Activated CD8-positive, alpha-beta memory T cell treated with anti-CD3 and anti-CD28 coated beads for 1 hour (primary cell): ENCODE data around the gene FLII.
"Not testable (repeated sequence)": the region's sequence is repeated elsewhere in the genome, so short reads cannot be mapped to it uniquely, and the experiment has no call there.

ENCODE experiments used
- DNase-seq, 2 donors: peaks; one replicate each; pipeline ENCODE4 v3.0.0-alpha.2; 2020; ENCODE audit warnings: low read depth in 1 of 2; ENCODE audit errors: extremely low read depth in 1 of 2

Gene FLII

GRCh38 chr17:18224387-18225120, 34.0 kb downstream of the FLII start:
- no peak for DNase-seq

- DNase-seq = no peak
These were observed 34.5 kb downstream of the FLII start for GRCh38 chr17:18224053-18224386.

- DNase-seq = no peak
These were observed 39.7 kb downstream of the FLII start for GRCh38 chr17:18218756-18219415.

- DNase-seq = peak; percentile 31 to 51
These were observed 41.0 kb downstream of the FLII start for GRCh38 chr17:18217412-18218015.

- DNase-seq = not testable (repeated sequence)
These were observed 41.6 kb downstream of the FLII start for GRCh38 chr17:18216906-18217305.

GRCh38 chr17:18213666-18214270, 44.8 kb downstream of the FLII start:
- DNase-seq = no peak

- no peak for DNase-seq
These were observed 50.4 kb downstream of the FLII start for GRCh38 chr17:18208092-18208491.

GRCh38 chr17:18206962-18207361, 51.6 kb downstream of the FLII start:
- DNase-seq = no peak

- no peak for DNase-seq
These were observed 52.7 kb downstream of the FLII start for GRCh38 chr17:18205861-18206260.

- DNase-seq = no peak
These were observed 55.2 kb downstream of the FLII start for GRCh38 chr17:18203308-18203707.

- no peak for DNase-seq
These were observed 57.4 kb downstream of the FLII start for GRCh38 chr17:18201108-18201507.

GRCh38 chr17:18198530-18198929, 60.0 kb downstream of the FLII start:
- no peak for DNase-seq

GRCh38 chr17:18197535-18198194, 60.9 kb downstream of the FLII start:
- no peak for DNase-seq

- DNase-seq = no peak
These were observed 63.3 kb downstream of the FLII start for GRCh38 chr17:18195246-18195645.
